Fibroblast of mammary gland (primary cell): Measurements from ENCODE around the gene STRADB.

Experiments used
- DNase-seq: peaks from one replicate; pipeline ENCODE4 v3.0.0-alpha.2; 2010; ENCODE audit warnings: low read depth
- H3K4me3 ChIP-seq: 2 replicates; pipeline ENCODE4 v1.5.1; 2011; ENCODE audit warnings: low read depth, mild to moderate bottlenecking, low read length, moderate library complexity; ENCODE audit not compliant: control insufficient read depth
- CTCF ChIP-seq: conservative IDR thresholded peaks from 2 replicates; pipeline ENCODE4 v1.5.1; 2011; ENCODE audit warnings: low read depth, low read length, inconsistent platforms; ENCODE audit not compliant: control insufficient read depth, insufficient read depth

Gene STRADB

GRCh38 chr2:201522965-201523364 lies 71.4 kb downstream of the STRADB start:
- H3K4me3 ChIP-seq, result no peak overlapping the region
- no peak for DNase-seq

GRCh38 chr2:201523506-201523905 lies 72.0 kb downstream of the STRADB start:
- no peak for DNase-seq
- TF ChIP-seq CTCF, result no peak
- no peak overlapping the region for H3K4me3 ChIP-seq

More at GRCh38 chr2:201522965-201523364, 71.4 kb downstream of the STRADB start:
- no peak for TF ChIP-seq CTCF
